Breast epithelium (tissue), 4 donors: ENCODE results near the gene SYT12. TPM values are rescaled to one million over a fixed set of nuclear protein-coding genes. Genes with fewer than 3 reads are reported as not detected.

Source experiments
- DNase-seq, 2 donors: peaks; one replicate each; pipeline ENCODE4 v3.0.0-alpha.2; 2019; ENCODE audit warnings: low spot score in 2 of 2
- H3K27ac ChIP-seq, 2 donors: fragments of 200-600 bp; sonication (generic) in 1 of 2; one replicate each; pipeline ENCODE4 v1.5.1; 2016 to 2019; ENCODE audit warnings: mild to moderate bottlenecking in 1 of 2
- H3K27me3 ChIP-seq, 2 donors: fragments of 200-600 bp; sonication (generic) in 1 of 2; one replicate each; pipeline versions ENCODE4 v1.5.1 to v1.6.0; 2017 to 2019; ENCODE audit warnings: control low read depth in 1 of 2, mild to moderate bottlenecking in 1 of 2
- H3K36me3 ChIP-seq: fragments of 200-600 bp; one replicate; pipeline ENCODE4 v1.5.1; 2019
- H3K4me1 ChIP-seq, 2 donors: fragments of 200-600 bp; sonication (generic); one replicate each; pipeline ENCODE4 v1.5.1; 2016 to 2019; ENCODE audit warnings: control low read depth in 1 of 2
- H3K4me3 ChIP-seq, 3 donors: fragments of 200-600 bp; sonication (generic); 1 replicate in 2 of 3; 2 replicates in 1 of 3; pipeline ENCODE4 v1.5.1; 2016 to 2019; ENCODE audit warnings: mild to moderate bottlenecking in 3 of 3, moderate library complexity in 2 of 3
- H3K9me3 ChIP-seq, 2 donors: fragments of 200-600 bp; sonication (generic) in 1 of 2; one replicate each; pipeline ENCODE4 v1.5.1; 2016 to 2019; ENCODE audit warnings: control low read depth in 1 of 2
- CTCF ChIP-seq, 3 donors: fragments of 450-650 bp; IDR thresholded peaks; one replicate each; pipeline ENCODE4 v1.5.1; 2016 to 2017; ENCODE audit warnings: antibody characterized with exemption in 3 of 3, mild to moderate bottlenecking in 3 of 3, moderate library complexity in 3 of 3
- POLR2A ChIP-seq: fragments of 450-650 bp; IDR thresholded peaks from one replicate; pipeline ENCODE4 v1.6.1; 2016; ENCODE audit warnings: antibody characterized with exemption, mild to moderate bottlenecking, moderate library complexity
- POLR2AphosphoS5 ChIP-seq, 3 donors: sonication (generic); formaldehyde crosslinking; IDR thresholded peaks; one replicate each; pipeline ENCODE4 v1.6.1; 2017; ENCODE audit warnings: antibody characterized with exemption in 3 of 3
- intact Hi-C: fragments of 100-400 bp; cut with DNase I; formaldehyde crosslinking; loops from one replicate; pipeline ENCODE4 v1.15.1; 2023; ENCODE audit warnings: low total_unique reads
- total RNA-seq, 3 donors: library from RNA; depleted of rRNA; stranded (reverse); fragments of >200 nt; gene quantifications; one replicate each; pipeline ENCODE4 v1.1.0, GENCODE V29; 2016

The SYT12 gene
- total RNA-seq, 3 donors from 2014 or later, result 0.16 to 30.3 (median 10.2) TPM

DNA sequence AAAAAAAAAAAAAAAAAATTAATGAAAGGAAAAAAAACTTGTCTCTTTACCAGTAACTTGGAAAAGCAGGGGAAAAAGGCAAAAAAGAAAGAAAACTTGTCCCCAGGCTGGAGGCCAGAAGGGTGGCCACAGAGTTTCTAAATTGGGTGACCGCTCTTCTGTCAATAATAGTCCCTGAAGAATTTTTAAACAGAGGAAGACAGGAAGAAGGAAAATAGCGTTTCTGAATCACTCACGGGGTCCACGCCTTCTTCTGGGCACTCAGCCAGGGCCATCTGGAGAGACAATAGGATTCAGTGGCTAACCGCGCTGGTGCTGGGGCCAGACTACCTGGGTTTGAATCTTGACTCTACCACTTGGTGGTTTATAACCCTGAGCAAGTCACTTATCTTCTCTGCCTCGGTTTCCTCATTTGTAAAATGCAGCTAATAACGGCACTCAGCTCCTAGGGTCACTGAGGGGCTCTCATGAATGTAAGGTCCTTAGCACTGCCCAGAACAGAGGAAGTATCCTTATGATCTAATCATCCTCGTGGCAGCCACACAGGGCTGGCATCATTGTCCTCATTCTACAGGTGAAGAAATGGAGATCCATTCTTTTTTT lies 40.9 kb upstream of the SYT12 start:
- H3K27ac ChIP-seq, result peak overlapping the region; percentile 37 to 55
- DNase-seq, result peak; percentile 83 to 92
- no peaks in the 10 kb centered on the region for H3K27me3 ChIP-seq
- intact Hi-C loops, result no loop called here
- peak in 1 of 3 donors; percentile 9 for TF ChIP-seq CTCF (IDR thresholded peaks at IDR 0.05)
- no peak for TF ChIP-seq POLR2A
- peaks cover 0 to 7% of the 10 kb centered on the region in 2 donors for H3K4me1 ChIP-seq
- H3K9me3 ChIP-seq, result peaks cover 0 to 4% of the 10 kb centered on the region in 2 donors
- no peaks in the 10 kb centered on the region for H3K36me3 ChIP-seq
- no peak overlapping the region for H3K4me3 ChIP-seq

GRCh38 chr11:66983275-66983924 lies 39.5 kb upstream of the SYT12 start:
- H3K4me3 ChIP-seq, result no peak overlapping the region
- TF ChIP-seq CTCF (IDR thresholded peaks at IDR 0.05) (no peak), POLR2A (no peak), POLR2AphosphoS5 (IDR thresholded peaks at IDR 0.05) (no peak)
- DNase-seq, result no peak
- H3K9me3 ChIP-seq, result peaks cover 0 to 4% of the 10 kb centered on the region in 2 donors
- H3K27me3 ChIP-seq, result no peaks in the 10 kb centered on the region
- intact Hi-C loops, result no loop called here
- H3K4me1 ChIP-seq, result peaks cover 0 to 7% of the 10 kb centered on the region in 2 donors
- H3K36me3 ChIP-seq, result no peaks in the 10 kb centered on the region
- peak overlapping the region; percentile 37 to 55 for H3K27ac ChIP-seq

- intact Hi-C loops, result no loop called here
- Histone ChIP-seq H3K27ac (peak overlapping the region; percentile 35 to 65), H3K4me3 (no peak overlapping the region), H3K4me1 (peaks cover 0 to 7% of the 10 kb centered on the region in 2 donors), H3K9me3 (no peaks in the 10 kb centered on the region), H3K36me3 (no peaks in the 10 kb centered on the region), H3K27me3 (no peaks in the 10 kb centered on the region)
- peak; percentile 63 to 81 for DNase-seq
- TF ChIP-seq POLR2AphosphoS5 (IDR thresholded peaks at IDR 0.05) (peak in 1 of 3 donors; percentile 28), CTCF (IDR thresholded peaks at IDR 0.05) (no peak), POLR2A (no peak)
These were observed 37.3 kb upstream of the SYT12 start for GRCh38 chr11:66985508-66986177.

DNA sequence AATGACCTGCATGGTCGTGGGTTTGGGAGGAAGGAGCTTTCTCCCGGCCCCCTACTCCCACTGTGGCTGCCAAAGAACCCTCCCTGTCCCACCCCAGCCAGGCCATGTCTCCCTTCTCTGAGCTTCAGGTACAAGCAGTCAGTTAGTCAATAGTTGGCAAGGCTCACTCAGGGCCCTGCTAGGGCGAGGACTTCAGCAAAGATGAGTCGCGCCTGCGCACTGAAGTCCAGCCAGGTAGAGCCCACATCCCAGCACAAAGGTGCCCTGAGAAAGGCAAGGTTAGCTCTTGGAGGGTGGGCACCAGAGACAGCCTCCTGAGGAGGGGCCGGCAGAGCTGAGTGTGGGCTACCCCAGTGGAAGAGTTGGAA lies 36.8 kb upstream of the SYT12 start:
- no peak for TF ChIP-seq POLR2AphosphoS5 (IDR thresholded peaks at IDR 0.05)
- TF ChIP-seq POLR2A, result no peak
- TF ChIP-seq CTCF (IDR thresholded peaks at IDR 0.05), result no peak
- DNase-seq, result peak in 1 of 2 donors; percentile 42
- intact Hi-C loops, result no loop called here

GRCh38 chr11:66987158-66987620 lies 35.7 kb upstream of the SYT12 start:
- Histone ChIP-seq H3K27ac (no peak overlapping the region), H3K36me3 (no peaks in the 10 kb centered on the region), H3K9me3 (no peaks in the 10 kb centered on the region), H3K27me3 (no peaks in the 10 kb centered on the region), H3K4me1 (peaks cover 0 to 7% of the 10 kb centered on the region in 2 donors), H3K4me3 (no peak overlapping the region)
- TF ChIP-seq POLR2AphosphoS5 (IDR thresholded peaks at IDR 0.05), result no peak
- no peak for TF ChIP-seq POLR2A
- TF ChIP-seq CTCF (IDR thresholded peaks at IDR 0.05), result no peak
- intact Hi-C loops, result no loop called here
- DNase-seq, result no peak

More for the DNA sequence above, 36.8 kb upstream of the SYT12 start:
- Histone ChIP-seq H3K4me3 (no peak overlapping the region), H3K9me3 (no peaks in the 10 kb centered on the region), H3K4me1 (peaks cover 0 to 7% of the 10 kb centered on the region in 2 donors), H3K27me3 (no peaks in the 10 kb centered on the region), H3K36me3 (no peaks in the 10 kb centered on the region), H3K27ac (peak overlapping the region; percentile 35 to 65)
